Glutamatergic neuron (in vitro differentiated cells): ENCODE results near the gene DIMT1. TPM values are rescaled to one million over a fixed set of nuclear protein-coding genes. Genes with fewer than 3 reads are reported as not detected.

Experiments
- DNase-seq: peaks from one replicate; pipeline ENCODE4 v3.0.0; 2022
- H3K27ac Mint-ChIP-seq: one replicate; pipeline ENCODE4 v1.8.0; 2020; ENCODE audit warnings: mild to moderate bottlenecking, mixed read lengths, inconsistent platforms; ENCODE audit not compliant: unreplicated experiment
- H3K27me3 Mint-ChIP-seq: one replicate; pipeline ENCODE4 v1.8.0; 2020; ENCODE audit warnings: mild to moderate bottlenecking, moderate library complexity, mixed read lengths, inconsistent platforms; ENCODE audit not compliant: unreplicated experiment
- H3K36me3 Mint-ChIP-seq: one replicate; pipeline ENCODE4 v1.8.0; 2020; ENCODE audit warnings: mild to moderate bottlenecking, mixed read lengths, inconsistent platforms; ENCODE audit not compliant: unreplicated experiment
- H3K4me1 Mint-ChIP-seq: one replicate; pipeline ENCODE4 v1.8.0; 2020; ENCODE audit warnings: mild to moderate bottlenecking, low read depth, mixed read lengths, inconsistent platforms; ENCODE audit not compliant: unreplicated experiment
- H3K4me3 Mint-ChIP-seq: one replicate; pipeline ENCODE4 v1.8.0; 2020; ENCODE audit warnings: mild to moderate bottlenecking, mixed read lengths, inconsistent platforms; ENCODE audit not compliant: unreplicated experiment
- H3K9me3 Mint-ChIP-seq: one replicate; pipeline ENCODE4 v1.8.0; 2020; ENCODE audit warnings: mild to moderate bottlenecking, moderate library complexity, mixed read lengths, inconsistent platforms; ENCODE audit not compliant: unreplicated experiment
- total RNA-seq: library from RNA; stranded (reverse); fragmentation: NEBNext Ultra II Directional; extraction: Animal tissue kit (Norgen Biotek cat#: 25700); gene quantifications from one replicate; pipeline ENCODE4 v1.2.1, GENCODE V29; 2021; ENCODE audit not compliant: unreplicated experiment
- TF ChIP-seq, protein P1 (sequence below): fragments of 200-600 bp; sonication (generic); IDR thresholded peaks from one replicate; pipeline ENCODE4 v1.5.0; 2021; ENCODE audit not compliant: partially characterized antibody, unreplicated experiment

Gene DIMT1
- total RNA-seq, 1 donor from 2014 or later = 4.6 TPM

- Mint-ChIP-seq H3K27me3 (no peaks in the 10 kb centered on the region), H3K36me3 (no peaks in the 10 kb centered on the region), H3K4me1 (no peaks in the 10 kb centered on the region), H3K27ac (no peak overlapping the region), H3K9me3 (peaks cover 2% of the 10 kb centered on the region), H3K4me3 (no peak overlapping the region)
- DNase-seq = no peak
- TF ChIP-seq, protein P1, sequence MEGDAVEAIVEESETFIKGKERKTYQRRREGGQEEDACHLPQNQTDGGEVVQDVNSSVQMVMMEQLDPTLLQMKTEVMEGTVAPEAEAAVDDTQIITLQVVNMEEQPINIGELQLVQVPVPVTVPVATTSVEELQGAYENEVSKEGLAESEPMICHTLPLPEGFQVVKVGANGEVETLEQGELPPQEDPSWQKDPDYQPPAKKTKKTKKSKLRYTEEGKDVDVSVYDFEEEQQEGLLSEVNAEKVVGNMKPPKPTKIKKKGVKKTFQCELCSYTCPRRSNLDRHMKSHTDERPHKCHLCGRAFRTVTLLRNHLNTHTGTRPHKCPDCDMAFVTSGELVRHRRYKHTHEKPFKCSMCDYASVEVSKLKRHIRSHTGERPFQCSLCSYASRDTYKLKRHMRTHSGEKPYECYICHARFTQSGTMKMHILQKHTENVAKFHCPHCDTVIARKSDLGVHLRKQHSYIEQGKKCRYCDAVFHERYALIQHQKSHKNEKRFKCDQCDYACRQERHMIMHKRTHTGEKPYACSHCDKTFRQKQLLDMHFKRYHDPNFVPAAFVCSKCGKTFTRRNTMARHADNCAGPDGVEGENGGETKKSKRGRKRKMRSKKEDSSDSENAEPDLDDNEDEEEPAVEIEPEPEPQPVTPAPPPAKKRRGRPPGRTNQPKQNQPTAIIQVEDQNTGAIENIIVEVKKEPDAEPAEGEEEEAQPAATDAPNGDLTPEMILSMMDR = no peak
Observed at GRCh38 chr5:62373382-62373781, 30.3 kb downstream of the DIMT1 start.

DNA sequence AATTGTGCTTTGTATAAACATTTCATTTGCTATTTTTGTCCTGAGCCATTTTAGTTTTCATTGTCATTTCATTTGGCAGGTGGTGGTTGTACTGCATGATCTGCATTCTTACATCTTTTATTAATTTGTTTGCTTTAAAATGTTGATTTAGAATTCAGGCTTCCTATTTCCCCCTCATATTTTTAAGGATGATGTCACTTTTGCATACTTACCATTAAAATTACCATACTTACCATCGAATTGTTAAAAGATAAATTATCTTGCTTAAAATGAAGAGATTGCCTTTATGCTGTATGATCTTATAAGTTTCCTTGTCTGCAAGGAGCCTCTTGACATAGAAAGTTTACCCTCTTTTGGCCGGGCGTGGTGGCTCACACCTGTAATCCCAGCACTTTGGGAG is 31.1 kb downstream of the DIMT1 start:
- no peaks in the 10 kb centered on the region for H3K36me3 Mint-ChIP-seq
- H3K4me1 Mint-ChIP-seq = no peaks in the 10 kb centered on the region
- TF ChIP-seq, protein P1 = no peak
- no peak overlapping the region for H3K4me3 Mint-ChIP-seq
- DNase-seq = no peak
- H3K27me3 Mint-ChIP-seq = no peaks in the 10 kb centered on the region
- H3K27ac Mint-ChIP-seq = no peak overlapping the region
- H3K9me3 Mint-ChIP-seq = peaks cover 2% of the 10 kb centered on the region

GRCh38 chr5:62371409-62371808 is 32.3 kb downstream of the DIMT1 start:
- Mint-ChIP-seq H3K27ac (no peak overlapping the region), H3K4me3 (no peak overlapping the region), H3K27me3 (no peaks in the 10 kb centered on the region), H3K9me3 (peaks cover 2% of the 10 kb centered on the region), H3K4me1 (no peaks in the 10 kb centered on the region), H3K36me3 (no peaks in the 10 kb centered on the region)
- TF ChIP-seq, protein P1 = no peak
- DNase-seq = no peak

- TF ChIP-seq, protein P1 = no peak
- Mint-ChIP-seq H3K4me3 (no peak overlapping the region), H3K4me1 (no peaks in the 10 kb centered on the region), H3K27ac (no peak overlapping the region), H3K27me3 (no peaks in the 10 kb centered on the region), H3K9me3 (no peaks in the 10 kb centered on the region), H3K36me3 (no peaks in the 10 kb centered on the region)
- DNase-seq = no peak
Observed at GRCh38 chr5:62369039-62369438, 34.7 kb downstream of the DIMT1 start.

GRCh38 chr5:62362701-62363100 is 41.0 kb downstream of the DIMT1 start:
- Mint-ChIP-seq H3K27me3 (no peaks in the 10 kb centered on the region), H3K36me3 (no peaks in the 10 kb centered on the region), H3K9me3 (no peaks in the 10 kb centered on the region), H3K4me1 (no peaks in the 10 kb centered on the region), H3K27ac (no peak overlapping the region), H3K4me3 (no peak overlapping the region)
- DNase-seq = no peak
- TF ChIP-seq, protein P1 = no peak
